Measurements from ENCODE around the gene FHIT.

FHIT gene

GRCh38 chr3:59788801-59789200 lies 1462.5 kb downstream of the FHIT start:
- Histone ChIP-seq H3K36me3 (no peaks in the 10 kb centered on the region), H3K27me3 (no peaks in the 10 kb centered on the region), H3K4me1 (no peaks in the 10 kb centered on the region), H3K27ac (no peak overlapping the region), H3K4me3 (no peak overlapping the region), H3K9me3 (no peaks in the 10 kb centered on the region)
- DNase-seq = no peak
- intact Hi-C loops (cut with DNase I; ENCODE audit: low total_unique reads) = no loop called here
- no peak for TF ChIP-seq CTCF (IDR thresholded peaks at IDR 0.05)

GRCh38 chr3:59788133-59788532 lies 1463.1 kb downstream of the FHIT start:
- intact Hi-C loops (cut with DNase I; ENCODE audit: low total_unique reads) = no loop called here
- no peak for DNase-seq

GRCh38 chr3:59786374-59786773 lies 1464.9 kb downstream of the FHIT start:
- no peaks in the 10 kb centered on the region for H3K27me3 ChIP-seq
- intact Hi-C loops (cut with DNase I; ENCODE audit: low total_unique reads) = no loop called here
- no peak for TF ChIP-seq CTCF (IDR thresholded peaks at IDR 0.05)
- no peak overlapping the region for H3K27ac ChIP-seq
- no peak overlapping the region for H3K4me3 ChIP-seq
- DNase-seq = no peak
- no peaks in the 10 kb centered on the region for H3K4me1 ChIP-seq
- no peaks in the 10 kb centered on the region for H3K9me3 ChIP-seq
- no peaks in the 10 kb centered on the region for H3K36me3 ChIP-seq

More at GRCh38 chr3:59788133-59788532, 1463.1 kb downstream of the FHIT start:
- Histone ChIP-seq H3K27me3 (no peaks in the 10 kb centered on the region), H3K4me1 (no peaks in the 10 kb centered on the region), H3K4me3 (no peak overlapping the region), H3K27ac (no peak overlapping the region), H3K9me3 (no peaks in the 10 kb centered on the region), H3K36me3 (no peaks in the 10 kb centered on the region)
- no peak for TF ChIP-seq CTCF (IDR thresholded peaks at IDR 0.05)

GRCh38 chr3:59784164-59784563 lies 1467.1 kb downstream of the FHIT start:
- intact Hi-C loops (cut with DNase I; ENCODE audit: low total_unique reads) = no loop called here
- Histone ChIP-seq H3K4me1 (no peaks in the 10 kb centered on the region), H3K27me3 (no peaks in the 10 kb centered on the region), H3K4me3 (no peak overlapping the region), H3K27ac (no peak overlapping the region), H3K36me3 (no peaks in the 10 kb centered on the region), H3K9me3 (no peaks in the 10 kb centered on the region)
- no peak for TF ChIP-seq CTCF (IDR thresholded peaks at IDR 0.05)
- DNase-seq = no peak

GRCh38 chr3:59783468-59783988 lies 1467.7 kb downstream of the FHIT start:
- Histone ChIP-seq H3K4me1 (no peaks in the 10 kb centered on the region), H3K27me3 (no peaks in the 10 kb centered on the region), H3K27ac (no peak overlapping the region)

More at GRCh38 chr3:59783468-59783988, 1467.7 kb downstream of the FHIT start:
- H3K36me3 ChIP-seq = no peaks in the 10 kb centered on the region
- TF ChIP-seq CTCF (IDR thresholded peaks at IDR 0.05) = no peak
- no peak for DNase-seq
- H3K4me3 ChIP-seq = no peak overlapping the region
- intact Hi-C loops (cut with DNase I; ENCODE audit: low total_unique reads) = no loop called here
- H3K9me3 ChIP-seq = no peaks in the 10 kb centered on the region

Measured in tibial artery (tissue), 4 donors.